Lower leg skin (tissue), 3 donors: ENCODE data around the gene IPO11.

ENCODE experiments used
- POLR2A ChIP-seq, 2 donors: fragments of 450-650 bp; IDR thresholded peaks; one replicate each; pipeline ENCODE4 v1.6.1; 2016 to 2017; ENCODE audit warnings: antibody characterized with exemption in 2 of 2, mild to moderate bottlenecking in 1 of 2, moderate library complexity in 1 of 2
- TF ChIP-seq, protein P1 (sequence below), 3 donors: fragments of 450-650 bp; IDR thresholded peaks; one replicate each; pipeline ENCODE4 v1.5.1; 2016; ENCODE audit warnings: antibody characterized with exemption in 3 of 3, mild to moderate bottlenecking in 3 of 3, moderate library complexity in 2 of 3

DNA sequence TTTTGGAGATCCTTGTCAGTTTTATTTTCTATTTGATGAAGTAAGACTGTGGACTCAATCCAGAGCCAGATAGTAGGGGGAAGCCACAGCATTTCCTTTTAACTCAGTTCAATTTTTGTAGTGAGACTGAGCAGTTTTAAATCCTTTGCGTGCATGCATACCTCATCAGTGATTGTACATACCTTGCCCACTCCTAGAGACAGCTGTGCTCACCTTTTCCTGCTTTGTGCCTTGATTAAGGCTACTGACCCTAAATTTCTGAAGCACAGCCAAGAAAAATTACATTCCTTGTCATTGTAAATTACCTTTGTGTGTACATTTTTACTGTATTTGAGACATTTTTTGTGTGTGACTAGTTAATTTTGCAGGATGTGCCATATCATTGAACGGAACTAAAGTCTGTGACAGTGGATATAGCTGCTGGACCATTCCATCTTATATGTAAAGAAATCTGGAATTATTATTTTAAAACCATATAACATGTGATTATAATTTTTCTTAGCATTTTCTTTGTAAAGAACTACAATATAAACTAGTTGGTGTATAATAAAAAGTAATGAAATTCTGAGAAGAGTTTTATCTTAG, 26.7 kb upstream of the IPO11 start:
- TF ChIP-seq, protein P1, sequence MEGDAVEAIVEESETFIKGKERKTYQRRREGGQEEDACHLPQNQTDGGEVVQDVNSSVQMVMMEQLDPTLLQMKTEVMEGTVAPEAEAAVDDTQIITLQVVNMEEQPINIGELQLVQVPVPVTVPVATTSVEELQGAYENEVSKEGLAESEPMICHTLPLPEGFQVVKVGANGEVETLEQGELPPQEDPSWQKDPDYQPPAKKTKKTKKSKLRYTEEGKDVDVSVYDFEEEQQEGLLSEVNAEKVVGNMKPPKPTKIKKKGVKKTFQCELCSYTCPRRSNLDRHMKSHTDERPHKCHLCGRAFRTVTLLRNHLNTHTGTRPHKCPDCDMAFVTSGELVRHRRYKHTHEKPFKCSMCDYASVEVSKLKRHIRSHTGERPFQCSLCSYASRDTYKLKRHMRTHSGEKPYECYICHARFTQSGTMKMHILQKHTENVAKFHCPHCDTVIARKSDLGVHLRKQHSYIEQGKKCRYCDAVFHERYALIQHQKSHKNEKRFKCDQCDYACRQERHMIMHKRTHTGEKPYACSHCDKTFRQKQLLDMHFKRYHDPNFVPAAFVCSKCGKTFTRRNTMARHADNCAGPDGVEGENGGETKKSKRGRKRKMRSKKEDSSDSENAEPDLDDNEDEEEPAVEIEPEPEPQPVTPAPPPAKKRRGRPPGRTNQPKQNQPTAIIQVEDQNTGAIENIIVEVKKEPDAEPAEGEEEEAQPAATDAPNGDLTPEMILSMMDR (IDR thresholded peaks at IDR 0.05) = no peak
- no peak for TF ChIP-seq POLR2A (IDR thresholded peaks at IDR 0.05)
